ENCODE measurements around the gene MMAB.

The MMAB gene

GRCh38 chr12:109558374-109559199 is 14.7 kb downstream of the MMAB start:
- DNase-seq (ENCODE audit: low read depth), result no peak
- TF ChIP-seq, protein P1, sequence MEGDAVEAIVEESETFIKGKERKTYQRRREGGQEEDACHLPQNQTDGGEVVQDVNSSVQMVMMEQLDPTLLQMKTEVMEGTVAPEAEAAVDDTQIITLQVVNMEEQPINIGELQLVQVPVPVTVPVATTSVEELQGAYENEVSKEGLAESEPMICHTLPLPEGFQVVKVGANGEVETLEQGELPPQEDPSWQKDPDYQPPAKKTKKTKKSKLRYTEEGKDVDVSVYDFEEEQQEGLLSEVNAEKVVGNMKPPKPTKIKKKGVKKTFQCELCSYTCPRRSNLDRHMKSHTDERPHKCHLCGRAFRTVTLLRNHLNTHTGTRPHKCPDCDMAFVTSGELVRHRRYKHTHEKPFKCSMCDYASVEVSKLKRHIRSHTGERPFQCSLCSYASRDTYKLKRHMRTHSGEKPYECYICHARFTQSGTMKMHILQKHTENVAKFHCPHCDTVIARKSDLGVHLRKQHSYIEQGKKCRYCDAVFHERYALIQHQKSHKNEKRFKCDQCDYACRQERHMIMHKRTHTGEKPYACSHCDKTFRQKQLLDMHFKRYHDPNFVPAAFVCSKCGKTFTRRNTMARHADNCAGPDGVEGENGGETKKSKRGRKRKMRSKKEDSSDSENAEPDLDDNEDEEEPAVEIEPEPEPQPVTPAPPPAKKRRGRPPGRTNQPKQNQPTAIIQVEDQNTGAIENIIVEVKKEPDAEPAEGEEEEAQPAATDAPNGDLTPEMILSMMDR (IDR thresholded peaks at IDR 0.05; ENCODE audit: low read length, missing control alignments), result no peak
- H3K4me3 ChIP-seq (replicated peaks; ENCODE audit: low read depth, low read length), result no peak overlapping the region

DNA sequence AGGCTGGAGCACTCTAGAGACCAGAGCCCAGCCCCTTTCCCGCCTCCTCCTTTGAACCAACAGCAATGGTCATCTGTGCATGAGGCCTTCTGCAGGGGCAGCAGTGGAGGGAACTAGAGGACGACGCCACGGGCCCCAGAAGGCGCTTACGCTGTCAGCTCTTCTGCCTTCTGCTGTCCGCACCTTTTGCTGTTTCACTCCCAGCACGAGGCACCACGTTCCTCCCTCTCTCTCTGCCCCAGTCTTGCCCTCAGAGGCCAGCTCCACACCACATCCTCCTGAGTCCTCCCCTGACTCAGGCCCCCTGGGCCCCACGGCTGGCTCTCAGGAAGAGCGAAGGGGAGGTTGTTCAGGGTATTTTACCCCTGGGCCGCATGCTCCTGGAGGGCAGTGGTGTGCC is 15.5 kb downstream of the MMAB start:
- no peak for DNase-seq (ENCODE audit: low read depth)
- TF ChIP-seq, protein P1 (IDR thresholded peaks at IDR 0.05; ENCODE audit: low read length, missing control alignments), result no peak
- no peak overlapping the region for H3K4me3 ChIP-seq (replicated peaks; ENCODE audit: low read depth, low read length)

GRCh38 chr12:109557200-109557599 is 16.1 kb downstream of the MMAB start:
- H3K4me3 ChIP-seq (replicated peaks; ENCODE audit: low read depth, low read length), result no peak overlapping the region
- DNase-seq (ENCODE audit: low read depth), result no peak
- TF ChIP-seq, protein P1 (IDR thresholded peaks at IDR 0.05; ENCODE audit: low read length, missing control alignments), result no peak

DNA sequence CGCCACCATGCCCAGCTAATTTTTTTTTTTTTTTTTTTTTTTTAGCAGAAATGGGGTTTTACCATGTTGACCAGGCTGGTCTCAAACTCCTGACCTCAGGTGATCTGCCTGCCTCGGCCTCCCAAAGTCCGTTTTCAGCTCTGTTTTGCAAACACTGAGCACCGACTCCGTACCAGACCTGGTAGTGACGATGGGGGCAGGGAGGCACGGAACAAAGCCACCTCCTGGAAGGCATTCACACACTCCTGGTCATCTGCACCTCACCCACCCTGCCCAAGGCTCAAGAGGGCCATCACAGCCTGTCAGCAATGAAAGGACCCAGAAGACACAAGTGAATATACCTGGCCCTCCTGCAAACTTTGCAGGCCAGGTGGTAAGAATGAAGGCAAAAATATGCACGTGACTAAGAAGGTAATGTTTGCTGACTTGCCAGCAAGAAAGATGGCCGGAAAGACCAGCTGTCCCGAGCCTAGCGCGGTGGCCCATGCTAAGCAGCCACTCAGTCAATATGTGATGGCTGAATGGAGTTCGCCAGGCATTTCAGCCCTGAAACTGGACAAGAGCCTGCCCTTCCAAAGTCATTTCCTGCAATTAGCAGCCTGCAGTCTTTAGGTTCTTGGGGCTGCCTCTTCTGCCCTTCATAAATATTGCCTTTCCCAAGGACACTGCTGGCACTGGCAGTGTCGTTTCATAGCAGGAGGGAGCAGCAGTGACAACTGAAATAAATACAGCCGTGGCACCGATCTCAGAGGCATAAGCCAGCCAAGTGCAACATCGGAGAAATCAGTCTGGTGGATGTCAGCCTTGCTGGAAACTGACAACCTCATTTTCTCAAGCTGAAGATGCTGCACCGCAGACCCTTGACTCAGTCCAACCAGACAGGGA is 17.6 kb downstream of the MMAB start:
- H3K4me3 ChIP-seq (replicated peaks; ENCODE audit: low read depth, low read length), result no peak overlapping the region
- no peak for DNase-seq (ENCODE audit: low read depth)
- TF ChIP-seq, protein P1 (IDR thresholded peaks at IDR 0.05; ENCODE audit: low read length, missing control alignments), result no peak

DNA sequence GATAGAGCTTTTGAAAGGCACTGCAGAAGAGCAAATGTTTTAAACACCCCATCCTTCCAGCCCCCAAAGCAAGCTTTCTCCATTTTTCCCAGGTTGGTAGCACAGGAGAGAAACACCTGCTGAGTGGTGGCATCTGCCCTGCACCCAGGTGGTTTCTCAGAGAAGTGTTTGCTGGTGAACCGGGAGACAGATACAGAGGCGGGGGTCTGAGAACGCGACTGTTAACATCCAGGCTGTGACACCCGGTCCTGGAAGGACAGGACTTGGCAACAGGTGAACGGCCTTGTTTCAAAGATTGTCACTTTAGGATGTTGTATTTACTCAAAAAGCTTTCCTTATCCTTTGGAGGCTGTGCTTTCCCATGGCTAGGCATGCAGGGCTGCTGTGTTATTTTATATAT is 18.5 kb downstream of the MMAB start:
- DNase-seq (ENCODE audit: low read depth), result no peak
- H3K4me3 ChIP-seq (replicated peaks; ENCODE audit: low read depth, low read length), result no peak overlapping the region
- TF ChIP-seq, protein P1 (IDR thresholded peaks at IDR 0.05; ENCODE audit: low read length, missing control alignments), result no peak

- DNase-seq (ENCODE audit: low read depth), result no peak
- no peak overlapping the region for H3K4me3 ChIP-seq (replicated peaks; ENCODE audit: low read depth, low read length)
- TF ChIP-seq, protein P1 (IDR thresholded peaks at IDR 0.05; ENCODE audit: low read length, missing control alignments), result no peak
Observed at GRCh38 chr12:109553906-109554500, 19.3 kb downstream of the MMAB start.

Data from fibroblast of pulmonary artery (primary cell).